GM15510 (cell line): ENCODE data around the gene HDAC5.

Source experiments
- POLR2A ChIP-seq: IDR thresholded peaks from 3 replicates; pipeline ENCODE4 v1.6.1; 2011; ENCODE audit warnings: borderline replicate concordance; ENCODE audit not compliant: insufficient read length; ENCODE audit errors: extremely low read depth

HDAC5 gene

GRCh38 chr17:44086364-44087311 lies 36.8 kb downstream of the HDAC5 start:
- no peak for TF ChIP-seq POLR2A

GRCh38 chr17:44085908-44086307 lies 37.5 kb downstream of the HDAC5 start:
- no peak for TF ChIP-seq POLR2A

- no peak for TF ChIP-seq POLR2A
Measured at GRCh38 chr17:44084921-44085320, 38.5 kb downstream of the HDAC5 start.

GRCh38 chr17:44084131-44084538 lies 39.3 kb downstream of the HDAC5 start:
- TF ChIP-seq POLR2A: no peak

GRCh38 chr17:44083250-44083849 lies 40.1 kb downstream of the HDAC5 start:
- no peak for TF ChIP-seq POLR2A

GRCh38 chr17:44082256-44082927 lies 41.0 kb downstream of the HDAC5 start:
- no peak for TF ChIP-seq POLR2A

GRCh38 chr17:44081681-44082080 lies 41.8 kb downstream of the HDAC5 start:
- no peak for TF ChIP-seq POLR2A

GRCh38 chr17:44079877-44080821 lies 43.3 kb downstream of the HDAC5 start:
- TF ChIP-seq POLR2A: no peak

- no peak for TF ChIP-seq POLR2A
Measured at GRCh38 chr17:44078412-44078811, 45.0 kb downstream of the HDAC5 start.

GRCh38 chr17:44077595-44077909 lies 45.9 kb downstream of the HDAC5 start:
- TF ChIP-seq POLR2A: no peak

- TF ChIP-seq POLR2A: no peak
Measured at GRCh38 chr17:44076716-44077594, 46.5 kb downstream of the HDAC5 start.

GRCh38 chr17:44075598-44076293 lies 47.7 kb downstream of the HDAC5 start:
- no peak for TF ChIP-seq POLR2A

GRCh38 chr17:44074911-44075285 lies 48.5 kb downstream of the HDAC5 start:
- no peak for TF ChIP-seq POLR2A

GRCh38 chr17:44074231-44074910 lies 49.1 kb downstream of the HDAC5 start:
- no peak for TF ChIP-seq POLR2A
